ENCODE measurements around the gene TBXA2R. TPM values are rescaled to one million over a fixed set of nuclear protein-coding genes. Genes with fewer than 3 reads are reported as not detected.

Gene TBXA2R
- total RNA-seq, 1 donor from 2014 or later = 0.39 TPM

- H3K4me3 ChIP-seq (ENCODE audit: insufficient read depth, low read depth, low read length) = no peak overlapping the region
- no peak overlapping the region for H3K4me2 ChIP-seq (ENCODE audit: low read length)
- H3K27me3 ChIP-seq (ENCODE audit: insufficient read depth, low read length) = no peaks in the 10 kb centered on the region
- Mint-ChIP-seq H3K36me3 (ENCODE audit: low read depth, unreplicated experiment) (peaks cover 4% of the 10 kb centered on the region), H3K27me3 (ENCODE audit: low read depth, unreplicated experiment) (peaks cover 6% of the 10 kb centered on the region), H3K4me3 (ENCODE audit: unreplicated experiment) (no peak overlapping the region), H3K27ac (ENCODE audit: unreplicated experiment) (no peak overlapping the region), H3K9me3 (ENCODE audit: unreplicated experiment) (no peaks in the 10 kb centered on the region), H3K4me1 (ENCODE audit: low read depth, unreplicated experiment) (peaks cover 7% of the 10 kb centered on the region)
- H3K79me2 ChIP-seq (ENCODE audit: insufficient read depth, low read length) = no peaks in the 10 kb centered on the region
- no peaks in the 10 kb centered on the region for H3K9me3 ChIP-seq (ENCODE audit: insufficient read depth, low read depth, low read length)
- FAIRE-seq (no peak), DNase-seq (ENCODE audit: low read depth) (no peak)
- no peak overlapping the region for H2AFZ ChIP-seq (ENCODE audit: low read depth, low read length)
- peaks cover 28% of the 10 kb centered on the region for H3K4me1 ChIP-seq (ENCODE audit: insufficient read depth, low read length)
- no peaks in the 10 kb centered on the region for H3K36me3 ChIP-seq (ENCODE audit: insufficient read depth, low read length)
- no peak for TF ChIP-seq EZH2 (IDR thresholded peaks at IDR 0.05; ENCODE audit: insufficient read depth, low read length)
- TF ChIP-seq CTCF (IDR thresholded peaks at IDR 0.05; ENCODE audit: insufficient read depth, low read depth, low read length) = no peak
- no peak overlapping the region for H3K9ac ChIP-seq (ENCODE audit: low read length)
- H4K20me1 ChIP-seq (ENCODE audit: insufficient read depth, low read length) = peaks cover 14% of the 10 kb centered on the region
- no peak overlapping the region for H3K27ac ChIP-seq (ENCODE audit: low read depth, low read length)
These were observed 3.4 kb upstream of the TBXA2R start for GRCh38 chr19:3609779-3610719.

DNA sequence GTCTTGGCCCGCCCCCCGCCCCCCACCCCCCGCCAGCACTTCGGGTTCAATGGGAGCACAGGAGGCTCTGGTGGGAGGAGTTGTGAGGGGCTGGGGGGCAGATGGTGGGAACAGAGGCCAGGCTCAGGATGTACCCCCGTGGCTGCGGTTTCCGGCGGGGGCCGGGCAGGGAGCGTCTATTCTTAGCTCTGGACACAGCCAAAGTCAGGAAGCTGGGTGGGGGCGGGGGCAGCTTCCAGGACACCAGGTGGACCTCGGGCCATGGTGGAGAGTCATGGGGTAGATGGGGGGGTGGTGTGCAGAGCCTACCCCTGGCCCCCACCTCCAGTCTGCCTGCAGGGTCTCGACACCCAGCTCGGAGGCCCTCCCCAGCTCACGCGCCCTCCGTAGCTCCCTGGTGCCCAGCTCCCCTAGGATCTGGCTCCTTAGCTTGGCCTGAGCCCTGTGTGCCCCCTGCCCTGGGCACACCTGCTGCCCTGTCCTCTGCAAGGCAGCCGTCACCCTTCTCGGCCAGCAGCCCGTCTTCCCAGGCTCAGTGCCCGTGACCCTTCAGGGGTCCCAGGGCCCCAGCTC lies 2.2 kb upstream of the TBXA2R start:
- no peak overlapping the region for H3K27ac ChIP-seq (ENCODE audit: low read depth, low read length)
- H3K9me3 ChIP-seq (ENCODE audit: insufficient read depth, low read depth, low read length) = no peaks in the 10 kb centered on the region
- Mint-ChIP-seq H3K27ac (ENCODE audit: unreplicated experiment) (no peak overlapping the region), H3K36me3 (ENCODE audit: low read depth, unreplicated experiment) (peaks cover 4% of the 10 kb centered on the region), H3K4me3 (ENCODE audit: unreplicated experiment) (no peak overlapping the region), H3K4me1 (ENCODE audit: low read depth, unreplicated experiment) (peaks cover 7% of the 10 kb centered on the region), H3K9me3 (ENCODE audit: unreplicated experiment) (no peaks in the 10 kb centered on the region), H3K27me3 (ENCODE audit: low read depth, unreplicated experiment) (peaks cover 6% of the 10 kb centered on the region)
- no peak overlapping the region for H3K4me3 ChIP-seq (ENCODE audit: insufficient read depth, low read depth, low read length)
- TF ChIP-seq CTCF (IDR thresholded peaks at IDR 0.05; ENCODE audit: insufficient read depth, low read depth, low read length) (no peak), EZH2 (IDR thresholded peaks at IDR 0.05; ENCODE audit: insufficient read depth, low read length) (no peak)
- no peaks in the 10 kb centered on the region for H3K79me2 ChIP-seq (ENCODE audit: insufficient read depth, low read length)
- H2AFZ ChIP-seq (ENCODE audit: low read depth, low read length) = no peak overlapping the region
- peak overlapping the region; percentile 22 for H3K4me2 ChIP-seq (ENCODE audit: low read length)
- H3K4me1 ChIP-seq (ENCODE audit: insufficient read depth, low read length) = peaks cover 28% of the 10 kb centered on the region
- H4K20me1 ChIP-seq (ENCODE audit: insufficient read depth, low read length) = peaks cover 14% of the 10 kb centered on the region
- H3K36me3 ChIP-seq (ENCODE audit: insufficient read depth, low read length) = no peaks in the 10 kb centered on the region
- FAIRE-seq (no peak), DNase-seq (ENCODE audit: low read depth) (no peak)
- H3K27me3 ChIP-seq (ENCODE audit: insufficient read depth, low read length) = no peaks in the 10 kb centered on the region
- H3K9ac ChIP-seq (ENCODE audit: low read length) = no peak overlapping the region

All from astrocyte (in vitro differentiated cells and primary cell).